HG02981 (cell line): ENCODE results near the gene MLN.
"Not testable (repeated sequence)": the region's sequence is repeated elsewhere in the genome, so short reads cannot be mapped to it uniquely, and the experiment has no call there.

ENCODE experiments used
- ATAC-seq: cut with Tn5 transposase; IDR thresholded peaks from one replicate; pipeline ENCODE4 v1.9.1; 2021; ENCODE audit warnings: mild to moderate bottlenecking, moderate library complexity; ENCODE audit not compliant: unreplicated experiment

The MLN gene

DNA sequence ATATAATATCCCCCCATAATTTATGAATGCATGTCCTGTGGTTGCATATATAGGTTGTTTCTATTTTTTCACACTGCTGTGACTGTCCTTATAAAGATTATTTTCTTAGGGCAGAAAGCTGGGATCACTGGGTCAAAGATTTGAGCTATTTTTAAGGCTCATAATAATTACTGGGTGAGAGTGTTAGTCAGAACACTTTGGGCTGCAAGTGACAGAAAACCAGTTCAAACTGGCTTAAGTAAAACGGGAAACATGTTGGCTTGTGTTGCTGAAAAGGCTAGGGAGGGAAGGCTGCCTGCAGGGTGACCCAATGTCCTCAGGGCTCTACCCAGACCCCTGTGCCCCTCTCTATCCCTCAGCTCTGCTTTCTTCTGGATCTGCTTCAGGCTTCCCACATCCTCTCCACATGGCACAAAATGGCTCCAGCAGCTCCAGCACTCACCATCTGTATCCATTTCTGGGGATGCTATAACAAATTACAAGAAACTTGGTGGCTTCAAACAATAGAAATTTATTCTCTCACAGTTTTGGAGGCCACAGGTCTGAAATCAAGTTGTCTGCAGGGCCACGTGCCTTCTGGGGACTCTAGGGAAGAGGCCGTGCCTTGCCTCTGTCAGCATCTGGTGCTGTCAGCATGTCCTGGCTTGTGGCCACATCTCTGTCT lies 33.1 kb upstream of the MLN start:
- no peak for ATAC-seq

DNA sequence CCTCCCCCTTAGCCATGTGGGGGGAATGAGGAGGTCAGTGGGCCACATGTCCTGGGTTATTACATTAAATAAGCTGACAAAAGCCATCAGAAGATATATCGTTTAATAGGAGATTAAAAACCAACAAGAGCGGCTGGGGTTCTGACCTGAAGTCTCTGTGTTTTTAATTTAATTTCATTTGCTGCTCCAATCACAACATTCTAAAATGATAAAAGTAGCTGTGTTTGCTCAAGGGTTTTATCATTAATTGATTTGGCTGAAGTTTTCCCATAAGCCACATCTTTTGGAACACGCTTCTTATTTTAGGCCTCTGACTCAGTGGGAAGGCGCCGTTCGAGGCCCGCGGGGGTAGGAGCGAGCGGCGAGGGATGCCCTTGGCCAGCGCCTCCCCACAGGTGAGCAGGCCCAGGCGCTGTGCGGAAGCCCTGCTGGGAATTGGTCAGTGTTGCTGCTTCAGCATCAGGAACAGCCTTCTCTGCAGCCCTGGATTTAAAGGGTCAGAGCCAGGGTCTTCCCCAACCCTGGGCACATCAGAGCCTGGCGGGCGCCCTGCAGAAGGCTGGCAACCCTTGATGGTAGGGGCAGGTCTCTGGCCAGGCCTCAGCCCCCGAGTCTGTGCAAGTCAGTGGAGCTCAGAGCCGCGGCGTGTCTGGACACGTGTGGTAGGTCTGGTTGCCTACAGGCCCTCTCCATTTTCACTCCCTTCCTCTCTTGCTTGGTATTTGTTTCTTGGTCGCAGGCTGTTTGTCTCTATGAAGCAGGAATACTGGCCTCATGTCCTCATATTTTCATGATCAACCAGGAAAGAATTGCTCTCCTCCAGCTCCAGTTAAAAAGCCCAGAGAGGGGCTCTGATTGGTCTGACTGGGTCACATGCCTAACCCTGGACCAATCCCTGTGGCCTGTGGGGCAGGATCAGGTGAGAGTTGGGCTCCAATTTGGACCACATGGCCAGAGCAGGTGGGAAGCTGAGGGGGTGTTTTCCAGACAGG lies 30.9 kb upstream of the MLN start:
- ATAC-seq, result no peak

DNA sequence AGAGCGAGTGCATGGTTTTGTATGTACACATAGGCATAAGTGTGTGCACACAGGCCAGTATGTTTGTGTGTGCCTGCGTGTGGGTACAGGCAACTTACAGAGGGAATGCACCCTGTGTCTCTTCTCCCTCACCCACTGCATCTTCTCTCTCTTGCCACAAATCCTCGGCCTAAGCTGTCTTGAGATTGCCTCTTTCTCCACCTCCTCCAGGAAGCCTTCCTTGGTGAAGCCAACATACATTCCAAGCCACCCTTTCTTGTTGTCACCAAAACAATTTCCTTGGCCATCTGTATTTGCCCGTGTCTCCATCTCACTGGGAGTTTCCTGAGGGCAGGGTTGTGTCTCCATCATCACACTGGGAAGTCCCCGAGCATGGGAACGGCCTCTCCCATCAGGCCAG lies 29.8 kb upstream of the MLN start:
- ATAC-seq, result no peak

DNA sequence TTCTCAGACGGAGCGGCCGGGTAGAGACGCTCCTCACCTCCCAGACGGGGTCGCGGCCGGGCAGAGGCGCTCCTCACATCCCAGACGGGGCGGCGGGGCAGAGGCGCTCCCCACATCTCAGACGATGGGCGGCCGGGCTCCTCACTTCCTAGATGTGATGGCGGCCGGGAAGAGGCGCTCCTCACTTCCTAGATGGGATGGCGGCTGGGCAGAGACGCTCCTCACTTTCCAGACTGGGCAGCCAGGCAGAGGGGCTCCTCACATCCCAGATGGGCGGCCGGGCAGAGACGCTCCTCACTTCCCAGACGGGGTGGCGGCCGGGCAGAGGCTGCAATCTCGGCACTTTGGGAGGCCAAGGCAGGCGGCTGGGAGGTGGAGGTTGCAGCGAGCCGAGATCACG lies 29.0 kb upstream of the MLN start:
- not testable (repeated sequence) for ATAC-seq

DNA sequence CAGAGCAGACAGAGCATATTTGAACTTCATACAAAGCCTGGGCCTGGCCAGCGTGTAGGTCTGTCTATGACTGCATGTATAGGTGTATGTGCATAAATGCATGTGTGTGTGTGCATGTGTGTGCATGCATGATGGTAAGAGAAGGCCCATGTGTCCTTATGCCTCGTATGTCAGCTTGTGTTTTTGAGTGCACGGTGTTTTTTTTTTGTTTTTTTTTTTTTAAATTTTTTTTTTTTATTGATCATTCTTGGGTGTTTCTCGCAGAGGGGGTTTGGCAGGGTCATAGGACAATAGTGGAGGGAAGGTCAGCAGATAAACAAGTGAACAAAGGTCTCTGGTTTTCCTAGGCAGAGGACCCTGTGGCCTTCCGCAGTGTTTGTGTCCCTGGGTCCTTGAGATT lies 27.9 kb upstream of the MLN start:
- not testable (repeated sequence) for ATAC-seq

DNA sequence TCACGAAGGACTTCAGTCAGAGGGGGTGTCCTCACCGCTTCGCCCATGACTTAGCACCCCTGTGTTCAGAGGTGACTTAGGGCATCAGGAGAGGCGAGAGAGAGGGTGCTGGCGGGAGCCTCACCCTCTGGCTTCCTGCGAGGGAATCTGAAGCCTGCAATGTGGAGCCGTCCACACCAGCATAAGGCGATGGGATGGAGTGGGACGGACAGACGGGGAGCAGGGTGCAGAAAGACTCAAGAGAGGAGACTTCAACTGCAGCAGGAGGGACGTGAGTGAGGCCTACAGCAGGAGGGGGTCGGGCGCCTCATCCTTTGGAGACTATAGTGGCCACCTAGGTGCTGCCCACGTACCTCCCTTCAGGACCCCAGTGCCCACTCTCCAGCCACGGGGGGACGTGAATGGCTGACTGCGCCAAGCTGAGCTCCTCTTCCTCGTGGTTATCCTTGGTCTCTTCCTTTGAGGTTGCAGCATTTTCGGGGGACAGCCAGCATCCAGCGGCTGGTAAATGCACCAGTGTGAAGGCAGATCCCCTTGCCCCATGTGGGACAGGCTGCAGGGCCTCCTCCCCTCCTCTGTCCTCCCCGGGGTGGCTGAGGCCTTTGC lies 26.9 kb upstream of the MLN start:
- no peak for ATAC-seq

DNA sequence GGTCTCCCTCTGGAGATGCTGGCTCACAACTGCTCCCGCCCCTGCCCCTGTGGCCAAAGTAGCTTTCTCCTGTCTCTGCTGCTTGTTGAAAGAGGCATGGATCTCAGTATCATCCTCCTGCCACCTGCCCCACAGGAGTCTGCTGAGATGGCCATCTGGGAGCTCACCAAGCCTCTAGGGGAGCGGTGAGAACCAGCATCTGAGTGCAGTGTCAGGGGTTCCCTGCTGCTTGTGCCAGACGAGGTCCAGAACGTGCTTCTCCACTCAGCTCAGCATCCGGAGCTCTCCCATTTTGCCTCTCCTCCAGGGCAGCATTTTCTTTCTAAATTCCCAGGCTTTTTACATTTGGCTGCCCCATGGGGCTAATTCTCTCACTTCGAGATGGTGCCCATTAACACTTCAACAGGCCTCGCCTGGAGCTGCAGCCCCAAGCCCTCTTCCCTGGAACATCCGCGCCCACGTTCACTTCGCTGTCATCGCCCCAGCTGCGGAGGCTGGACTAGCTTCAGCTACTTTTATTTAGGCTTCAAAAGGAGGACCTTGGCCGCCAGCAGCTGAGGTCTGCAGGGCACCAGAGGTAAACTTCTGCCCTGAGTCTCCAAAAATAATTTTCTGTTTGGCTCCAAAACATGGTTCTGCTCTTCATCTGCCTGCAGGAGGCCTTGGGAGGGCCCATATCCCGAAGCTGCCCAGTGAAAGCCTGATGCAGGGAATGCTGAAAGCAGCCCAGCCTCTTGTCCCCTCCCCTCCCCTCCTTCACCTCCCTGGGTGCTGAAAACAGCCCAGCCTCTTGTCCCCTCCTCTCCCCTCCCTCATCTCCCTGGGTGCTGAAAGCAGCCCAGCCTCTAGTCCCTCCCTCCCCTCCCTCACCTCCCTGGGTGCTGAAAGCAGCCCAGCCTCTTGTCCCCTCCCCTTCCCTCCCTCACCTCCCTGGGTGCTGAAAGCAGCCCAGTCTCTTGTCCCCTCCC lies 25.2 kb upstream of the MLN start:
- ATAC-seq, result no peak

DNA sequence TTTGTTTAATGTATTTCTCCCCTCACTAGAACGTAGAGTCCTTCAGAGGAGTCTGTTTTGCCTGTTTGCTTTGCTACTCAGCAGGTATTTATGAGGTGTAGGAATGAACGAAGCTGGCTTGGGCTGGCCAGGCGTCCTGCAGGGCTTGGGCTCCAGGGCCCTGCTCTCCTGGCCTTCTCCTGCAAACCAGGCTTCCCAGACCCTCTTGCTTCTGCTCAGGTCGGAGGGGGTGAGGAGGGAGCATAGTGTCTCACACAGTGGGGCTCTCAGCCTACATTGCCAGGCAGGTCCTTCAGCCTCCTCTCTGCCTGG lies 24.6 kb upstream of the MLN start:
- no peak for ATAC-seq

DNA sequence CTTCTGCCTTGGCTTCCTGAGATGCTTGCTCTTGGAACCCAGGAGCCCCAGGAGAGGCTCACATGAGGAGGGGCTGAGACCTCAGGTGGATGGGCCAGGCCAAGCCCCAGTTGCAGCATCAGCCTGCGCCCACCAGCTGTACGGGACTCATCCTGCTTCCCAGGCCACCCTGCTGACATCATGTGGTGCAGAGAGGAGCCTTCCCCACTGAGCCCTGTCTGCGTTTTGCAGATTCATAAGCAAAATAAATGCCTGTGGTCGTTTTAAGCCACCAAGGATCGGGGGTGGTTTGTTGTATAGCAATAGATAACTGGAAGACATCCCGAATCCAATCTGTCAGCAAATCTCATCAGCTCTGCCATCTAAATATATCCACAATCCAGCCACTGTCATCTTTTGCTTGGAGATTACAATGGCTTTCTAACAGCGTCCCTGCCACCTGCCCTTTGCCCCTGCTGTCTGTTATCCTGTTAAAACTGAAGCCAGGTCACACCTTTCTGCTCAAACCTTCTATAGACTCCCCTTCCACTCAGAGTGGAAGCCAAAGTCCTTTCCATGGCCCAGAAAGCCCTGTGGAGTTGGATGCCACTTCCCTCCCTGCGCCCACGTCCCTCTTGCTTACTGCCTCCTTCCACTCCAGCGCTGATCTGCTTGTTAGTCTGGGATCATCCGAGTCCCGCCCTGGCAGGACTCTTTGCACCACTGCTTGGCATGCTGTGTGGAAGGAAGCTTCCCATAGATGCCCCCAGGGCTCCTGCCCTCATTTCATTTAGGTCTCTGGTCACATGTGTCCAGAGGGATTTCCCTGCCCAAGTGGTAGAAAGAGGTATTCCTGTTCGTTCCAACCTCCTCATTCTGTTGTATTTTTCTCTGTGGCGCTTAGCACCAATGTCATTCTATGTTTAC lies 24.0 kb upstream of the MLN start:
- no peak for ATAC-seq

DNA sequence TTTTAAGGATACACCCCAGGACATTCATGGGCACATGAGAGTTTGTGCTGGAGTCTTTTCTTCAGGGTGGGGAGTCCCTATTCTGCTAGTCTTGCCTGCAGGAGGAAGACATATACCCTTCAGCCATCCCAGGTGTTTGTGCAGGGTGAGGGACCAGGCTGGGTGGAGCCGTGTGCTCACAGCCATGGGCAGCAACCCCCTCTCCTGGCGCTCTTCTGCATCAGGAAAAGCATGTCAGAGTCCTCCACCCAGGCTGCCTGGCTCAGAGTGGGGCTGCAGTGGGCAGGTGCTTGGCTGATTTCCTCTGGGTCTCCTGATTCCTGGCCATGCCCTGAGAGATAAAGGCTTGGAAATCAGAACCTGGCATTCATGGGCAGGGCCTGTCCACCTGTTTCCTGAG lies 22.7 kb upstream of the MLN start:
- no peak for ATAC-seq

DNA sequence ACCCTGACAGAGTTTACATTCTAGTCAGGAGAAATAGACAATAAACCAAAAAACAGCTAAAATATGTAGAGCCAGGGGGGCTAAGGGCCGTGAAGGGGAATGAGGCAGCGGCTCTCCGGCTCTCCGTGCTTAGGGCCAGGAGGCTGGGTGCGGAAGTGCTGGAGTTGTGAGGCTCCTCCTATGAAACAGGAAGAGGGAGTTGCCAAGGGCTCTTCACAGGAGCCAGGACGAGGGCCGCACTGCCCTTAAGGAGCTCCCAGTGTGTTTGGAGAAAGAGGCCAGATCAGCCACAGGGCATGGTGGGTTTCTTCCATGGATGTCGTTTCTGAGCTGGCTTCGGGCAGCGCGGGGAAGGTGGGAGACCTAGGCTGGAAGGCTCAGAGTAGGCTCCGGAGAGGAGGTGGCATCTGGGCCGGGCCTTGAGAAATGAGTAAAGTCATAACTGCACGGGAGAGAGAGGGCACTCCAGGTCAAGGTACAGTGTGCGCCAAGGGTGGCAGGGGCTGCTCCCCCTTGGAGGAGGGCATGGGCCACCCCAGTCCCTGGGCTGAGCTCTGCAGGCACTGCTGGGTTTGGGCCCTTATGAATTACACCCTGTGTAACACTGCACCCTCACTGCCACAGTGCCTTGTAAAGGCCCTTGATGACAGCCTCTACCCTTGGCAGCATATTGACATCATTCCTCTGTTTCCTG lies 20.8 kb upstream of the MLN start:
- no peak for ATAC-seq

DNA sequence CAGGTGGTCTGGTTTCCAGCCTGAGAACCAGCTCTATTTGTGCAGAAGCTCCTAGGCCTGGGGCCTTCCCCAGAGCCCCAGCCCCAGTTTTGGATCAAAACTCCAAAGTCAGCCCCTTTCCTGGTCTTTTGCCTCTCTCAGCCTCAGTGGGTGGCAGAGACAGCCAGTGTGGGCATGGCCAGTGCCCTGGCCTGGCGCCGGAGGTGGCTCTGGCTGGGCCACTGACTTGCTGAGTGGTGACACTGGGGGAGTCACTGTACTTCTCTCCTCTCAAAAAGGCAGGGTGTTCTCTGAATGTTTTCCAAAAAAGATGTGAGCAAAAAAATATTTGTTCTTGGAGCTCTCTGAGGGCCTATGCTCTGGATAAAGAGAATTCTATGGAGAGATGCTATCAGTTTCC lies 20.0 kb upstream of the MLN start:
- no peak for ATAC-seq

DNA sequence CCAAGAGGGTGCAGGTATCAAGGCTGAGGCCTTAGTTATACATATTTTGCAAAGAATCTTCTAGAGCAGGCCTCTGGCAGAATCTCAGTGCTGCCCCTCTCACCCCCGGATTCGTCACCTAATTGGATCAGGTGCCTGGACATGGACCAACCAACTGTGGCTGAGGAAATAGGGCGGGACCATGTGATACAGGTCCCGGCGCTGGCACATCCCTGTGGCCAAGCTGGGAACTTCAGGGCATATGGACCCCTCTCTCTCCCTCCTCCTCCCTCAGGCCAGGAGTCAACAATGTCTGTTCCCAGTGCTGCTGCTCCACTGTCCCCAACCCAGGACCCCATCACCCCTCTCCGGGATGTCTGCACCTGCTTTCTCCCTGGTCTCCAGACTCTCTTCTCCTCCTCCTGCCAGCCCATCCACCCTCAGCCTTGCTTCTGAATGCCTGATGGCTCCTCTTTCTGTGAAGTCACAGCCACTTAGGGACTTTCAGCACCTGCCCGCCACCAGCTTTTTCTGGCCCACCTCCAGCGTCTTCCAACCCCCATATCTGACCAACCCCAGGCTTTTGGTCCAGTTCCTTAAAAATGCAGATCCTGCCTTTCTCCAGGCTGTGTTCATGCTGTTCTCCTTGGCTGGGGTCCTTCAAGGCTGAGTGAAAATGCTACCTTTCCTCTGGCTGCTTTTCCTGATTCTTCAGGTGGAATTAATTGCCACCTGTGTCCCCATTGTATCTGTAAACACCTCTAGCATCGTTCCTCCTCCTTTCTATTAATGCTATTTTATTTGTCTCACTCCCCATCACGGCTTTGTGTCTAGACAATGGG lies 19.0 kb upstream of the MLN start:
- no peak for ATAC-seq

DNA sequence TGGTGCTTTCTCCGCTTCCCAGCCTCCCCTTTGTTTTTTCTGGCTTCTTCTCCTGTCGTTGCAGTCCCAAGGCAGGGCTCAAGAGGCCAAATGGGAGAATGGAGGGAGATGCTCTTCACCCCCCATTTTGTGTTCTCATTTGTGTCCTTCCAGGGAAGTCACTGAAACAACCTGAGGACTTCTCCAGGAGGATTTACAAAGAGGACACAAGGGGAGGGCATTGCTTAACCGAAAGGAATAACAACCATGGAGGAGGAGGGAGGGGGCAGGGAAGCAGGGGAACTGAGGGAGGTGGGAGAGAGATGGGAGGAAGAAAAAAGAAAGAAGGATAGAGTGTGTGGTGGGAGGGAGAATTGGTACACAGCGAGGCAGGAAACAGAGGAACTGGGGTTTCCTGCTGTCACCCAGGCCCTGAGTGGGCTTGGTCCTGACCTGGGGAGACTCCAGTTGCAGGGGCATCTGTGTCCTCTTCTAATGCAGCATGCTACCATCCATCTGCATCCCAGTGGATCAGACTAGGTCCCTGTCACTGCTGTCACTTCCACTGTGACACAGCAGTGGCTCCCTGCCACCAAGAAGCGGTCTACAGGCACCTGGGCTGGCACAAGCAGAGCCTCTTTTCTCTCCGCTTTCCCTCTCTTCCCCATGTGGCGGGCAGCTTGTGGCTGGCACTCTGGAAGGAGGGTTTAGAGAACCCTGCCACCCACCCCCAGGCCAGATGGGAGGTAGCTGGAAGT lies 17.1 kb upstream of the MLN start:
- no peak for ATAC-seq

DNA sequence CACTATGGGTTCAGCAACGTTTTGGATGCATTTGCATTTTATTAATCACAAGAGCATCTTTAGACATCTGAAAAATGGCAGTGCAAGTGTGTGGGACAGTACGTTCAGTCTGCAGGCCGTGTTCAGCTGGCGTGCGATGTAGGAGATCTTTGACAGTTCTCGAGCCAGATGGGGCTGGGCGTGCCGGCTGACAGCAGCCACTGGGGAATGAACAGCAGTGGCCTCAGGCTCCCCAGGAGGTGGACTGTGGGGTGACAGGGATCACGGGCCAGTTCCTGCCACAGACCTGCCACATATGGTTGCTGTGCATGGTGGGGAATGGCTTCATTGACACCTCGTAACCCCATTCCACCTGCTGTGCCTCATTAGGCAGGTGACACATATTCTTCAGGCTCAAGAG lies 16.4 kb upstream of the MLN start:
- no peak for ATAC-seq

DNA sequence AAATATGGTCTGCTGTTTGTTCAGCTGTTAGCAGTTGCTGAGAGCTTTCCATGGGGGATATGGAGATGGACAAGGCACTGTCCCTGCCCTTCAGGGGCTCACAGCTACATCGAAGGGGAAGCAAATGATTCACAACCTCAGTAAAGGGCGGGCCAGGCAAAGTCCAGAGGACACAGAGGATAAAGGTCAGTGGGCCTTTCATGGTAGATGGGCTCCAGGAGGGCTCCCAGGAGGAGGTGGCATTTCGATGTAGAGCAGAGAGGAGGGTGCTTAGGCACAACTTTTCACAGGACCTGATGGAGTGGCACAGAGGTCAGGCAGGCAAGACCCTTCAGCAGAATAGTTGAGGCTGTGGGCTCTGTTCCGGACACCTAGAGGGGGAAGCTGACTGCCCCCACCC lies 15.2 kb upstream of the MLN start:
- ATAC-seq, result no peak

DNA sequence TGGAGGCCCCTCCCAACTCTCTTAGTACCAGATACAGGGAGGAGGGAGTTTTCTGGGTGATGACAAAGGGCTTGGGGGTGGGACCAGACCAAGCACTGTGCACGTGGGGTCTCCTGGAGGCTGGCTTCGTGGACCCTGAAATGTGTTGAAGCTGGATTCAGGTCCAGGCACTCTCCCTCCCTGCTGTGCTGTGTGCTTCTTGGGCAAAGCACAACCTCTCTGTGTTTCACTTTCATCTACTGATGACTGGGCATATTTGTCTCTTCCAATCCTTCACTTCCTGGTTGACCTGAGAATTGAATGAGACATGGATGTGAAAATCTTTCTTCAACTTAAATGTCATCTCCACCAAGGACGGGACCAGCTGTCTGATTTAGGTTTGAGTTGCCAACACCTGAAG lies 14.5 kb upstream of the MLN start:
- ATAC-seq, result no peak

DNA sequence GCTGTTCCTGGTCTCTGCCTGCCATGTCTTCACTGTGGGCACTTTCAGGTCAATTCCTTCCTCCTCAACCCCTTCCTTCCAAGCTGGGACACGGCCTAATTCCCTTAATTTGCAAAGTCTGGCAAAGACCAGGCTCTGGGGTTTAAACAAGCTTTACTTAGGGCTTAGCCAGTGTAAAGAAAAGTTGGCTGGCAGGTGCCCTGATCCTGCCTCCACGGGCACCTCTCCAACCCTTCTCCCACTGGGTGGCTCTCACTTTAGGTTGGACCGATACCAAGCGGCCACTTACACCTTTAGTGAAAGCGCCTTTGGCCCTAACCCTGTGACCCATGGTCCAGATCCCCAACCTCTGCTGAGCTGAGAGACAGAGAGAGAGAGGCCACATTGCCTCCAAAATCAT lies 13.7 kb upstream of the MLN start:
- ATAC-seq, result no peak
